H1 (cell line): ENCODE results near the gene CHTF18. TPM values are rescaled to one million over a fixed set of nuclear protein-coding genes. Genes with fewer than 3 reads are reported as not detected.
A peak's percentile ranks its signal among the peaks of the same experiment; 100 is the strongest.

Experiments
- CTCF ChIA-PET: fragments of 300-600 bp; sonication (Branson Sonifier 250); formaldehyde crosslinking; loops from one replicate; lab custom pipeline; 2021; ENCODE audit not compliant: partially characterized antibody; lab: Charles Lee
- POLR2A ChIA-PET: fragments of 300-600 bp; sonication (Branson Sonifier 250); formaldehyde crosslinking; loops from one replicate; lab custom pipeline; 2021; ENCODE audit warnings: inconsistent platforms; ENCODE audit not compliant: partially characterized antibody; lab: Charles Lee
- DNase-seq, 2 experiments: peaks; one replicate each; pipeline versions ENCODE4 v3.0.0 to v3.0.0-alpha.2; 2010 to 2022; ENCODE audit warnings: low spot score in 2 of 2, low read depth in 1 of 2, mixed read lengths in 1 of 2
- FAIRE-seq: peaks from 2 replicates; lab custom pipeline; 2011; peaks lifted over from hg19 to GRCh38; lab: Jason Lieb, UNC
- H2AFZ ChIP-seq: 2 replicates; pipeline ENCODE4 v1.8.1; 2012; ENCODE audit warnings: low read length, inconsistent platforms
- H2AK5ac ChIP-seq: 2 replicates; pipeline ENCODE4 v1.6.1; 2013; ENCODE audit warnings: low read depth, low read length
- H2BK120ac ChIP-seq: replicated peaks from 2 replicates; pipeline ENCODE3; 2013; ENCODE audit warnings: low read depth, low read length, inconsistent platforms
- H2BK12ac ChIP-seq: 2 replicates; pipeline ENCODE4 v1.6.1; 2013; ENCODE audit warnings: low read depth, low read length
- H2BK15ac ChIP-seq: 2 replicates; pipeline ENCODE4 v1.6.1; 2013; ENCODE audit warnings: low read length
- H2BK20ac ChIP-seq: 2 replicates; pipeline ENCODE4 v1.6.1; 2013; ENCODE audit warnings: low read length
- H2BK5ac ChIP-seq: 2 replicates; pipeline ENCODE4 v1.6.1; 2013; ENCODE audit warnings: low read depth, low read length
- H3K14ac ChIP-seq: 2 replicates; pipeline ENCODE4 v1.6.1; 2013; ENCODE audit warnings: inconsistent platforms; ENCODE audit not compliant: insufficient read length
- H3K18ac ChIP-seq: 2 replicates; pipeline ENCODE4 v1.6.1; 2013; ENCODE audit warnings: low read length; ENCODE audit errors: extremely low read depth
- H3K23ac ChIP-seq: 2 replicates; pipeline ENCODE4 v1.6.1; 2013; ENCODE audit warnings: inconsistent platforms; ENCODE audit not compliant: insufficient read length
- H3K23me2 ChIP-seq: 2 replicates; pipeline ENCODE4 v1.6.1; 2013; ENCODE audit warnings: low read depth, low read length
- H3K27ac ChIP-seq: 2 replicates; pipeline ENCODE4 v1.6.1; 2011; ENCODE audit warnings: low read depth, low read length, inconsistent platforms
- H3K27me3 ChIP-seq, 4 experiments: replicated peaks in 1 of 4; 1 replicate in 1 of 4; 2 replicates in 3 of 4; pipeline versions ENCODE4 v1.6.1 to v1.8.1; 2011 to 2013; ENCODE audit warnings: low read length in 3 of 4, mild to moderate bottlenecking in 3 of 4, inconsistent platforms in 2 of 4, mixed read lengths in 2 of 4, moderate library complexity in 1 of 4; ENCODE audit not compliant: control insufficient read depth in 3 of 4, insufficient read depth in 3 of 4; ENCODE audit errors: extremely low read depth in 1 of 4
- H3K36me3 ChIP-seq, 4 experiments: 2 replicates each; pipeline versions ENCODE4 v1.6.1 to v1.8.1; 2011 to 2013; ENCODE audit warnings: mild to moderate bottlenecking in 4 of 4, low read length in 3 of 4, moderate library complexity in 2 of 4, control low read depth in 1 of 4, inconsistent platforms in 1 of 4; ENCODE audit not compliant: insufficient read depth in 4 of 4, control insufficient read depth in 2 of 4
- H3K4ac ChIP-seq: replicated peaks from 2 replicates; pipeline ENCODE3; 2013; ENCODE audit warnings: low read length, low read depth, mixed read lengths, inconsistent platforms; ENCODE audit not compliant: insufficient read length
- H3K4me1 ChIP-seq, 4 experiments: replicated peaks in 1 of 4; 1 replicate in 1 of 4; 2 replicates in 3 of 4; pipeline versions ENCODE4 v1.6.1 to v1.8.1; 2011 to 2013; ENCODE audit warnings: low read length in 3 of 4, inconsistent platforms in 2 of 4, mixed read lengths in 1 of 4; ENCODE audit not compliant: insufficient read depth in 4 of 4, control insufficient read depth in 3 of 4
- H3K4me2 ChIP-seq, 2 experiments: 2 replicates each; pipeline versions ENCODE4 v1.6.1 to v1.8.1; 2011 to 2013; ENCODE audit warnings: low read depth in 2 of 2, low read length in 2 of 2, control low read depth in 1 of 2, inconsistent platforms in 1 of 2, mild to moderate bottlenecking in 1 of 2; ENCODE audit not compliant: insufficient read depth in 1 of 2
- H3K4me3 ChIP-seq, 4 experiments: fragments of 200-600, 300-600 bp in 1 of 4; sonication (generic), shearing (Covaris generic), sonication (Bioruptor Twin) in 1 of 4; 2 replicates each; pipeline versions ENCODE4 v1.5.1 to v1.8.1; 2011 to 2016; ENCODE audit warnings: low read length in 4 of 4, low read depth in 3 of 4, control low read depth in 2 of 4, inconsistent platforms in 2 of 4, mild to moderate bottlenecking in 2 of 4, mixed read lengths in 1 of 4, moderate library complexity in 1 of 4; ENCODE audit not compliant: insufficient read depth in 2 of 4; ENCODE audit errors: extremely low read depth in 1 of 4
- H3K56ac ChIP-seq: replicated peaks from 2 replicates; pipeline ENCODE3; 2013; ENCODE audit warnings: low read depth, mild to moderate bottlenecking, mixed read lengths, low read length, inconsistent platforms; ENCODE audit not compliant: insufficient read length
- H3K79me1 ChIP-seq: 2 replicates; pipeline ENCODE4 v1.6.1; 2013; ENCODE audit warnings: low read depth, low read length, control low read depth
- H3K79me2 ChIP-seq, 2 experiments: 2 replicates each; pipeline versions ENCODE4 v1.6.1 to v1.8.1; 2012 to 2013; ENCODE audit warnings: low read length in 2 of 2, mild to moderate bottlenecking in 2 of 2, inconsistent platforms in 1 of 2; ENCODE audit not compliant: insufficient read depth in 2 of 2, control insufficient read depth in 1 of 2
- H3K9ac ChIP-seq, 4 experiments: replicated peaks in 1 of 4; 1 replicate in 1 of 4; 2 replicates in 3 of 4; pipeline versions ENCODE4 v1.6.1 to v1.8.1; 2011 to 2013; ENCODE audit warnings: low read depth in 3 of 4, low read length in 3 of 4, control low read depth in 2 of 4, mild to moderate bottlenecking in 2 of 4, moderate library complexity in 2 of 4, inconsistent platforms in 1 of 4; ENCODE audit errors: extremely low read depth in 1 of 4
- H3K9me3 ChIP-seq, 2 experiments: 2 replicates each; pipeline versions ENCODE4 v1.6.1 to v1.8.1; 2012 to 2013; ENCODE audit warnings: mild to moderate bottlenecking in 2 of 2, moderate library complexity in 2 of 2, control low read depth in 1 of 2, inconsistent platforms in 1 of 2, low read depth in 1 of 2, low read length in 1 of 2, mixed read lengths in 1 of 2; ENCODE audit not compliant: insufficient read depth in 2 of 2
- H4K20me1 ChIP-seq, 2 experiments: replicated peaks in 1 of 2; 2 replicates each; pipeline versions ENCODE3 to v1.8.1; 2011 to 2013; ENCODE audit warnings: inconsistent platforms in 2 of 2, low read length in 2 of 2, mild to moderate bottlenecking in 1 of 2; ENCODE audit not compliant: insufficient read depth in 2 of 2, control insufficient read depth in 1 of 2
- H4K5ac ChIP-seq: 2 replicates; pipeline ENCODE4 v1.6.1; 2013; ENCODE audit warnings: low read length, low read depth, mixed read lengths, inconsistent platforms; ENCODE audit not compliant: insufficient read length
- H4K8ac ChIP-seq: 2 replicates; pipeline ENCODE4 v1.8.0; 2013; ENCODE audit warnings: mild to moderate bottlenecking, moderate library complexity, low read length, inconsistent platforms; ENCODE audit not compliant: insufficient read depth; ENCODE audit errors: extremely low read depth
- H4K91ac ChIP-seq: replicated peaks from 2 replicates; pipeline ENCODE3; 2013; ENCODE audit warnings: low read length, mixed read lengths, inconsistent platforms; ENCODE audit not compliant: insufficient read length
- SIX5 ChIP-seq: IDR thresholded peaks from 2 replicates; pipeline ENCODE4 v1.6.1; 2011; ENCODE audit warnings: mild to moderate bottlenecking, low read depth, low read length
- WGBS, 2 experiments: shearing (Covaris generic) in 1 of 2; methylation state at CpG; one replicate each; pipeline versions ENCODE4 v1.1.6 to v1.1.7; 2013 to 2015; ENCODE audit warnings: low lambda C conversion rate in 2 of 2, mixed read lengths in 2 of 2, inconsistent platforms in 1 of 2, low coverage in 1 of 2, missing lambda C conversion rate in 1 of 2; ENCODE audit not compliant: insufficient replicate concordance in 2 of 2, insufficient coverage in 1 of 2, insufficient read length in 1 of 2; ENCODE audit errors: extremely low coverage in 1 of 2, missing lambda C conversion rate in 1 of 2; 5-methylcytosine and 5-hydroxymethylcytosine counted together
- polyA plus RNA-seq, 7 experiments: library from polyadenylated mRNA; depleted of rRNA in 3 of 7; stranded (reverse) in 5 of 7; unstranded in 2 of 7; fragments of >200 nt in 5 of 7; fragments of 200-250 nt in 2 of 7; gene quantifications; 1 replicate in 5 of 7; 2 replicates in 1 of 7; 4 replicates in 1 of 7; pipeline versions ENCODE4 v1.2.1 to v1.2.3, GENCODE V29; 2011 to 2013; ENCODE audit warnings: missing spikeins in 2 of 7, mixed read lengths in 2 of 7
- total RNA-seq: library from RNA; stranded (reverse); fragmentation: NEBNext Ultra II Directional; extraction: Animal tissue kit (Norgen Biotek cat#: 25700); gene quantifications from 2 replicates; pipeline ENCODE4 v1.2.1, GENCODE V29; 2021

CHTF18 gene
- total and polyA plus RNA-seq, 2 of the 8 experiments (the other 6 are each of a cell fraction or from before 2014, with no cell fraction given) = 75.3 to 104 TPM

DNA sequence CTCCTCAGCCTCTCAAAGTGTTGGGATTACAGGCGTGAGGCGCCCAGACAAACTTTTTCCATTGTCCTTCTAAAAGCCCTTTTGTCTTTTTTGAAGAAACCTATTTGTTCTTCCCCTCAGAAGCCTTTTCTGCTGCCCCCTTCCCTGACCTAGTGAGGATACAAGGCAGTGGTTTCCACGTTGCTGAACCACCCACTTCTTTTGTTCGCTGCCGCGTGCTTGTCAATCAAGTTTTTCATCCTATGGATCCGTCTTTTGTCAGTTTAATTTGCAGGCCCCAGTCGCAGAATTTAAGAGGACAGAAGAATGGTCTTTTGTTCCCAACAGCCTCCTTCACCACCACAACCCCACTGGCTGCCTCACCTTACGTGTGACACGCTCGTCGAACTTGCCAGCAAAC is 32.3 kb downstream of the CHTF18 start:
- DNase-seq (no peak), FAIRE-seq (no peak)
- H3K36me3 ChIP-seq = no peaks in the 10 kb centered on the region
- no peak overlapping the region for H3K9ac ChIP-seq
- WGBS, 2 experiments = 75% methylated on average over 12 of the region's 12 CpGs; no CpG with 5 or more reads in 1 of the 2 experiments
- H3K4ac ChIP-seq = no peak overlapping the region
- H3K14ac ChIP-seq = no peak overlapping the region
- no peak overlapping the region for H2BK15ac ChIP-seq
- no peak overlapping the region for H3K18ac ChIP-seq
- H2AK5ac ChIP-seq = no peak overlapping the region
- H2BK20ac ChIP-seq = no peak overlapping the region
- peaks cover 4 to 16% of the 10 kb centered on the region in 2 experiments; a peak in 3 of 4 replicates for H3K9me3 ChIP-seq
- ChIA-PET POLR2A (no interaction called here), CTCF (interaction anchor here (0.9 kb wide), 1 partner anchor 234 kb away, joined by 3 read pairs; no protein-coding TSS in a partner anchor)
- peak overlapping the region; percentile 33 for H2BK120ac ChIP-seq
- no peaks in the 10 kb centered on the region for H3K79me1 ChIP-seq
- no peak overlapping the region for H2AFZ ChIP-seq
- H4K8ac ChIP-seq = peak overlapping the region; percentile 62; the same call in 1 of the 2 replicates
- no peak overlapping the region; a peak in 1 of 4 replicates for H3K4me2 ChIP-seq
- no peaks in the 10 kb centered on the region for H3K79me2 ChIP-seq
- no peak overlapping the region for H2BK5ac ChIP-seq
- peaks cover 0 to 6% of the 10 kb centered on the region in 2 experiments for H4K20me1 ChIP-seq
- peak overlapping the region; percentile 21 for H4K5ac ChIP-seq
- H3K23me2 ChIP-seq = no peaks in the 10 kb centered on the region
- no peak overlapping the region for H3K27ac ChIP-seq
- peak overlapping the region; percentile 73 for H4K91ac ChIP-seq
- no peak overlapping the region for H3K23ac ChIP-seq
- H3K56ac ChIP-seq = no peak overlapping the region
- H2BK12ac ChIP-seq = no peak overlapping the region
- H3K4me1 ChIP-seq = peaks cover 0 to 14% (median 0%) of the 10 kb centered on the region in 4 experiments; a peak in 2 of 7 replicates
- H3K4me3 ChIP-seq = no peak overlapping the region
- H3K27me3 ChIP-seq = 0 out of 7 replicates have a peak, but pooled peaks cover 0 to 2% (median 0%) of the 10 kb centered on the region in 4 experiments
- no peak for TF ChIP-seq SIX5
